Central memory CD8-positive, alpha-beta T cell (primary cell): Measurements from ENCODE around the gene COL1A1.

Experiments used
- ATAC-seq: fragments of 150-1000 bp; cut with Tn5 transposase; replicated peaks from 2 replicates; pipeline ENCODE4 v1.10.0; 2022; ENCODE audit warnings: mild to moderate bottlenecking, moderate FRiP score, moderate number of reproducible peaks; ENCODE audit not compliant: poor library complexity, severe bottlenecking; ENCODE audit errors: extremely low read depth
- DNase-seq, 2 donors: peaks; one replicate each; pipeline ENCODE4 v3.0.0; 2021; ENCODE audit warnings: low spot score in 2 of 2
- H3K27ac Mint-ChIP-seq: one replicate; pipeline ENCODE4 v1.8.0; 2022; ENCODE audit warnings: low read depth, mild to moderate bottlenecking, moderate library complexity, mixed read lengths
- H3K27me3 Mint-ChIP-seq: one replicate; pipeline ENCODE4 v1.8.0; 2022; ENCODE audit warnings: mixed read lengths
- H3K36me3 Mint-ChIP-seq: one replicate; pipeline ENCODE4 v1.8.0; 2022; ENCODE audit warnings: mild to moderate bottlenecking, moderate library complexity, mixed read lengths; ENCODE audit not compliant: insufficient read depth
- H3K4me1 Mint-ChIP-seq: one replicate; pipeline ENCODE4 v1.8.0; 2022; ENCODE audit warnings: mixed read lengths
- H3K4me3 Mint-ChIP-seq: one replicate; pipeline ENCODE4 v1.8.0; 2022; ENCODE audit warnings: mild to moderate bottlenecking, moderate library complexity, mixed read lengths
- H3K9me3 Mint-ChIP-seq: one replicate; pipeline ENCODE4 v1.8.0; 2022; ENCODE audit warnings: mixed read lengths

COL1A1 gene

GRCh38 chr17:50154604-50155003 lies 46.8 kb downstream of the COL1A1 start:
- Mint-ChIP-seq H3K27ac (no peak overlapping the region), H3K4me3 (no peak overlapping the region), H3K9me3 (no peaks in the 10 kb centered on the region), H3K27me3 (no peaks in the 10 kb centered on the region), H3K36me3 (peaks cover 8% of the 10 kb centered on the region), H3K4me1 (peaks cover 18% of the 10 kb centered on the region)
- DNase-seq (no peak), ATAC-seq (no peak)

- Mint-ChIP-seq H3K27ac (no peak overlapping the region), H3K27me3 (no peaks in the 10 kb centered on the region), H3K36me3 (peaks cover 8% of the 10 kb centered on the region), H3K4me1 (peaks cover 18% of the 10 kb centered on the region), H3K4me3 (no peak overlapping the region), H3K9me3 (no peaks in the 10 kb centered on the region)
- DNase-seq (no peak), ATAC-seq (no peak)
These were observed 47.5 kb downstream of the COL1A1 start for GRCh38 chr17:50153650-50154575.

GRCh38 chr17:50152736-50153135 lies 48.7 kb downstream of the COL1A1 start:
- ATAC-seq: no peak

GRCh38 chr17:50151937-50152547 lies 49.4 kb downstream of the COL1A1 start:
- ATAC-seq (no peak), DNase-seq (no peak)
- H3K27ac Mint-ChIP-seq: peak overlapping the region; percentile 62
- H3K4me3 Mint-ChIP-seq: peak overlapping the region; percentile 89
- no peaks in the 10 kb centered on the region for H3K9me3 Mint-ChIP-seq
- peaks cover 15% of the 10 kb centered on the region for H3K36me3 Mint-ChIP-seq
- H3K27me3 Mint-ChIP-seq: no peaks in the 10 kb centered on the region
- H3K4me1 Mint-ChIP-seq: peaks cover 21% of the 10 kb centered on the region

More at GRCh38 chr17:50152736-50153135, 48.7 kb downstream of the COL1A1 start:
- Mint-ChIP-seq H3K27ac (no peak overlapping the region), H3K4me3 (peak overlapping the region; percentile 89), H3K4me1 (peaks cover 16% of the 10 kb centered on the region), H3K36me3 (peaks cover 11% of the 10 kb centered on the region), H3K27me3 (no peaks in the 10 kb centered on the region), H3K9me3 (no peaks in the 10 kb centered on the region)
- DNase-seq: no peak

GRCh38 chr17:50151041-50151936 lies 50.1 kb downstream of the COL1A1 start:
- Mint-ChIP-seq H3K36me3 (peaks cover 18% of the 10 kb centered on the region), H3K27ac (peak overlapping the region; percentile 64), H3K27me3 (no peaks in the 10 kb centered on the region), H3K4me1 (peaks cover 28% of the 10 kb centered on the region), H3K4me3 (peak overlapping the region; percentile 89), H3K9me3 (no peaks in the 10 kb centered on the region)
- DNase-seq (peak; percentile 65 to 72), ATAC-seq (peak; percentile 71)

GRCh38 chr17:50150354-50151040 lies 50.9 kb downstream of the COL1A1 start, which contains the start of gene PPP1R9B:
Gene PPP1R9B, minus strand, starts transcription at chr17:50150677. Its CDS starts 164 bp downstream, at chr17:50150513.
- Mint-ChIP-seq H3K9me3 (no peaks in the 10 kb centered on the region), H3K4me3 (peak within 1 kb of the TSS; percentile 89), H3K4me1 (peaks cover 36% of the 10 kb centered on the region), H3K36me3 (peaks cover 21% of the 10 kb centered on the region), H3K27ac (peak within 1 kb of the TSS; percentile 64), H3K27me3 (no peaks in the 10 kb centered on the region)
- DNase-seq: no peak
- peak; percentile 4 for ATAC-seq

- peaks cover 21% of the 10 kb centered on the region for H3K36me3 Mint-ChIP-seq
- peaks cover 43% of the 10 kb centered on the region for H3K4me1 Mint-ChIP-seq
- DNase-seq (no peak), ATAC-seq (peak; percentile 12)
- H3K9me3 Mint-ChIP-seq: no peaks in the 10 kb centered on the region
- peak overlapping the region; percentile 89 for H3K4me3 Mint-ChIP-seq
- no peaks in the 10 kb centered on the region for H3K27me3 Mint-ChIP-seq
- peak overlapping the region; percentile 90 for H3K27ac Mint-ChIP-seq
These were observed 51.7 kb downstream of the COL1A1 start for GRCh38 chr17:50149417-50150353.

- Mint-ChIP-seq H3K4me1 (peaks cover 49% of the 10 kb centered on the region), H3K4me3 (peak overlapping the region; percentile 89), H3K36me3 (peaks cover 23% of the 10 kb centered on the region), H3K9me3 (no peaks in the 10 kb centered on the region), H3K27ac (peak overlapping the region; percentile 90), H3K27me3 (no peaks in the 10 kb centered on the region)
- ATAC-seq: no peak
- no peak for DNase-seq
These were observed 52.4 kb downstream of the COL1A1 start for GRCh38 chr17:50149091-50149416.

GRCh38 chr17:50148226-50149090 lies 53.0 kb downstream of the COL1A1 start:
- peak overlapping the region; percentile 90 for H3K27ac Mint-ChIP-seq
- H3K27me3 Mint-ChIP-seq: no peaks in the 10 kb centered on the region
- H3K9me3 Mint-ChIP-seq: no peaks in the 10 kb centered on the region
- H3K4me1 Mint-ChIP-seq: peaks cover 55% of the 10 kb centered on the region
- DNase-seq: no peak
- H3K4me3 Mint-ChIP-seq: peak overlapping the region; percentile 89
- H3K36me3 Mint-ChIP-seq: peaks cover 23% of the 10 kb centered on the region
- ATAC-seq: no peak

- Mint-ChIP-seq H3K4me3 (peak overlapping the region; percentile 89), H3K9me3 (no peaks in the 10 kb centered on the region), H3K36me3 (peaks cover 26% of the 10 kb centered on the region), H3K4me1 (peaks cover 61% of the 10 kb centered on the region), H3K27me3 (no peaks in the 10 kb centered on the region), H3K27ac (peak overlapping the region; percentile 90)
- ATAC-seq: no peak
- DNase-seq: no peak
These were observed 53.6 kb downstream of the COL1A1 start for GRCh38 chr17:50147841-50148225.
